Astrocyte (in vitro differentiated cells and primary cell): Measurements from ENCODE around the gene ASIC3. TPM values are rescaled to one million over a fixed set of nuclear protein-coding genes. Genes with fewer than 3 reads are reported as not detected.

Experiments used
- DNase-seq: peaks from one replicate; pipeline ENCODE4 v3.0.0-alpha.2; 2010; ENCODE audit warnings: low read depth
- FAIRE-seq: peaks from 2 replicates; lab custom pipeline; 2011; peaks lifted over from hg19 to GRCh38; lab: Jason Lieb, UNC
- H2AFZ ChIP-seq: 2 replicates; pipeline ENCODE4 v1.6.0; 2012; ENCODE audit warnings: low read depth, low read length, inconsistent platforms
- H3K27ac ChIP-seq: 2 replicates; pipeline ENCODE4 v1.5.1; 2011; ENCODE audit warnings: low read depth, low read length, inconsistent platforms
- H3K27me3 ChIP-seq: 2 replicates; pipeline ENCODE4 v1.6.0; 2011; ENCODE audit warnings: low read length, inconsistent platforms; ENCODE audit not compliant: insufficient read depth
- H3K36me3 ChIP-seq: 2 replicates; pipeline ENCODE4 v1.5.1; 2011; ENCODE audit warnings: low read length, inconsistent platforms; ENCODE audit not compliant: insufficient read depth
- H3K4me1 ChIP-seq: 2 replicates; pipeline ENCODE4 v1.5.1; 2011; ENCODE audit warnings: low read length, inconsistent platforms; ENCODE audit not compliant: insufficient read depth
- H3K4me2 ChIP-seq: 2 replicates; pipeline ENCODE4 v1.6.0; 2012; ENCODE audit warnings: low read length, inconsistent platforms
- H3K4me3 ChIP-seq: 2 replicates; pipeline ENCODE4 v1.5.1; 2011; ENCODE audit warnings: low read depth, mild to moderate bottlenecking, low read length, inconsistent platforms; ENCODE audit not compliant: insufficient read depth
- H3K79me2 ChIP-seq: 2 replicates; pipeline ENCODE4 v1.6.0; 2012; ENCODE audit warnings: mild to moderate bottlenecking, low read length, inconsistent platforms; ENCODE audit not compliant: insufficient read depth
- H3K9ac ChIP-seq: 2 replicates; pipeline ENCODE4 v1.6.0; 2012; ENCODE audit warnings: mild to moderate bottlenecking, low read length, inconsistent platforms
- H3K9me3 ChIP-seq: 2 replicates; pipeline ENCODE4 v1.5.1; 2012; ENCODE audit warnings: low read depth, mild to moderate bottlenecking, low read length, inconsistent platforms; ENCODE audit not compliant: insufficient read depth
- H4K20me1 ChIP-seq: 2 replicates; pipeline ENCODE4 v1.6.0; 2012; ENCODE audit warnings: low read length, inconsistent platforms; ENCODE audit not compliant: insufficient read depth
- H3K27ac Mint-ChIP-seq: one replicate; pipeline ENCODE4 v1.8.0; 2021; ENCODE audit warnings: mild to moderate bottlenecking, mixed read lengths; ENCODE audit not compliant: unreplicated experiment
- H3K27me3 Mint-ChIP-seq: one replicate; pipeline ENCODE4 v1.8.0; 2021; ENCODE audit warnings: low read depth, mixed read lengths; ENCODE audit not compliant: unreplicated experiment
- H3K36me3 Mint-ChIP-seq: one replicate; pipeline ENCODE4 v1.8.0; 2021; ENCODE audit warnings: low read depth, mixed read lengths; ENCODE audit not compliant: unreplicated experiment
- H3K4me1 Mint-ChIP-seq: one replicate; pipeline ENCODE4 v1.8.0; 2021; ENCODE audit warnings: low read depth, mixed read lengths; ENCODE audit not compliant: unreplicated experiment
- H3K4me3 Mint-ChIP-seq: one replicate; pipeline ENCODE4 v1.8.0; 2021; ENCODE audit warnings: mild to moderate bottlenecking, moderate library complexity, mixed read lengths; ENCODE audit not compliant: unreplicated experiment
- H3K9me3 Mint-ChIP-seq: one replicate; pipeline ENCODE4 v1.8.0; 2021; ENCODE audit warnings: mild to moderate bottlenecking, mixed read lengths; ENCODE audit not compliant: unreplicated experiment
- EZH2 ChIP-seq: IDR thresholded peaks from 2 replicates; pipeline ENCODE4 v1.6.1; 2012; ENCODE audit warnings: mild to moderate bottlenecking, low read length, inconsistent platforms; ENCODE audit not compliant: insufficient read depth
- total RNA-seq: library from RNA; stranded (reverse); gene quantifications from 2 replicates; pipeline ENCODE4 v1.2.1, GENCODE V29; 2021
- TF ChIP-seq, protein P1 (sequence below): IDR thresholded peaks from 2 replicates; pipeline ENCODE4 v1.5.1; 2011; ENCODE audit warnings: low read depth, mild to moderate bottlenecking, inconsistent platforms, low read length, moderate library complexity; ENCODE audit not compliant: insufficient read depth

The ASIC3 gene
- total RNA-seq, 1 donor from 2014 or later: 3.9 TPM

DNA sequence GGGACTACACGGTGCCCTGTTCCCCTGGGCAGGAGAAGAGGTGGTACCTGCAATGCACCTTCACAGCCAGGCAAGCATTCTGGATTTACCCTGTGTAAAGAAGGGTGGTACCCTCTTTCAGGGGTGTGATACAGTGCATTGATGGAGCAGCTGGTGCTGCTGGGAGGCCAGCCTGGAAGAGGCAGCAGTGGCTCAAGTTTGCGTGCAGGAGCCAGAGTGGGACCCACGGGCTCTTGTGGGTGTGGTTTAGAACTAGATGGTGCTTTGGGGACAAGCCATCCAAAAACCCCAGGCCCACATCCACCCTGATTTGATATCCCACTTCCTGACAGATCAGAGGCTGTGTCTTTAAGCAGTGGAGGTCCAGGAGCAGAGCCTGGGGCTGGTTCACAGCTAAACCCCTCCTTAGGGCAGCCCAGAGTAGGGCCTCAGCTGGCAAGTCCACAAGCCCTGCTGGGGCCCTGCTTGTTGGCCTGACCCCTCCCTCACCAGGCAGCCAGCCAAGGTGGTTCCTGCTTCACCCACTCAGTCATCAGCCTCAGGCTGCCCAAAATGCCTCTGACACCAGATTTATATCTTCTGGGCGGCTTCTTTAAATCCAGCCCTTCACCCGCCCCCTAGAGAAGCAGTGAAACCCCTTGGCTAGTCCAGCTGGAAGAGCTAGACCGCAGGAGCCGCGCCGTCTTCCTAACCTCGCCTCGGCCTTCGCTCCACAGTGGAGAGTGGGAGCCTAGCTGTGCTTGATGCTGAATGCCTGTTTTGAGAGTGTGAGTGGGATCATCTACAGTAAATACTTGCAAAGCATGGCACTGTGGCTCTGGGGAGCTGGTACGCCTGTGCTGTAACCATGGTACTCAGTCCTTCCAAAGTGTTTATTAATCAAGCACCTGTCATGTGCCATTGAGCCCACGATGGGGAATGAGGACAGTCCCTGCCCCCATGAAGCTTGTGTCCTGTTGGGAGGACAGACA, 1.4 kb upstream of the ASIC3 start:
- Histone ChIP-seq H2AFZ (no peak overlapping the region), H3K79me2 (no peaks in the 10 kb centered on the region), H3K9ac (no peak overlapping the region), H3K4me1 (peaks cover 11% of the 10 kb centered on the region), H3K9me3 (no peaks in the 10 kb centered on the region), H3K4me2 (no peak overlapping the region), H3K27ac (no peak overlapping the region), H3K36me3 (no peaks in the 10 kb centered on the region), H3K4me3 (no peak overlapping the region), H4K20me1 (peaks cover 10% of the 10 kb centered on the region), H3K27me3 (peaks cover 5% of the 10 kb centered on the region)
- FAIRE-seq (no peak), DNase-seq (peak; percentile 57)
- Mint-ChIP-seq H3K4me1 (peaks cover 5% of the 10 kb centered on the region), H3K27ac (peak overlapping the region; percentile 28), H3K4me3 (no peak overlapping the region), H3K27me3 (peaks cover 8% of the 10 kb centered on the region), H3K36me3 (peaks cover 8% of the 10 kb centered on the region), H3K9me3 (no peaks in the 10 kb centered on the region)
- no peak for TF ChIP-seq EZH2
- TF ChIP-seq, protein P1, sequence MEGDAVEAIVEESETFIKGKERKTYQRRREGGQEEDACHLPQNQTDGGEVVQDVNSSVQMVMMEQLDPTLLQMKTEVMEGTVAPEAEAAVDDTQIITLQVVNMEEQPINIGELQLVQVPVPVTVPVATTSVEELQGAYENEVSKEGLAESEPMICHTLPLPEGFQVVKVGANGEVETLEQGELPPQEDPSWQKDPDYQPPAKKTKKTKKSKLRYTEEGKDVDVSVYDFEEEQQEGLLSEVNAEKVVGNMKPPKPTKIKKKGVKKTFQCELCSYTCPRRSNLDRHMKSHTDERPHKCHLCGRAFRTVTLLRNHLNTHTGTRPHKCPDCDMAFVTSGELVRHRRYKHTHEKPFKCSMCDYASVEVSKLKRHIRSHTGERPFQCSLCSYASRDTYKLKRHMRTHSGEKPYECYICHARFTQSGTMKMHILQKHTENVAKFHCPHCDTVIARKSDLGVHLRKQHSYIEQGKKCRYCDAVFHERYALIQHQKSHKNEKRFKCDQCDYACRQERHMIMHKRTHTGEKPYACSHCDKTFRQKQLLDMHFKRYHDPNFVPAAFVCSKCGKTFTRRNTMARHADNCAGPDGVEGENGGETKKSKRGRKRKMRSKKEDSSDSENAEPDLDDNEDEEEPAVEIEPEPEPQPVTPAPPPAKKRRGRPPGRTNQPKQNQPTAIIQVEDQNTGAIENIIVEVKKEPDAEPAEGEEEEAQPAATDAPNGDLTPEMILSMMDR: no peak

DNA sequence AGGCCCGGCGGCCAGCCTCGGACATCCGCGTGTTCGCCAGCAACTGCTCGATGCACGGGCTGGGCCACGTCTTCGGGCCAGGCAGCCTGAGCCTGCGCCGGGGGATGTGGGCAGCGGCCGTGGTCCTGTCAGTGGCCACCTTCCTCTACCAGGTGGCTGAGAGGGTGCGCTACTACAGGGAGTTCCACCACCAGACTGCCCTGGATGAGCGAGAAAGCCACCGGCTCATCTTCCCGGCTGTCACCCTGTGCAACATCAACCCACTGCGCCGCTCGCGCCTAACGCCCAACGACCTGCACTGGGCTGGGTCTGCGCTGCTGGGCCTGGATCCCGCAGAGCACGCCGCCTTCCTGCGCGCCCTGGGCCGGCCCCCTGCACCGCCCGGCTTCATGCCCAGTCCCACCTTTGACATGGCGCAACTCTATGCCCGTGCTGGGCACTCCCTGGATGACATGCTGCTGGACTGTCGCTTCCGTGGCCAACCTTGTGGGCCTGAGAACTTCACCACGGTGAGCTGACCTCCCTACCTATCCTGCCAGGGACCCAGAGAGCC, 656 bp downstream of the ASIC3 start:
- FAIRE-seq (no peak), DNase-seq (no peak)
- H3K27me3 Mint-ChIP-seq: peaks cover 14% of the 10 kb centered on the region
- H3K9me3 ChIP-seq: no peaks in the 10 kb centered on the region
- H3K27ac Mint-ChIP-seq: no peak overlapping the region
- H3K27me3 ChIP-seq: peaks cover 5% of the 10 kb centered on the region
- peaks cover 11% of the 10 kb centered on the region for H3K4me1 ChIP-seq
- H3K36me3 ChIP-seq: no peaks in the 10 kb centered on the region
- H2AFZ ChIP-seq: no peak overlapping the region
- no peak overlapping the region for H3K9ac ChIP-seq
- peaks cover 19% of the 10 kb centered on the region for H4K20me1 ChIP-seq
- no peak for TF ChIP-seq EZH2
- no peak overlapping the region for H3K27ac ChIP-seq
- H3K79me2 ChIP-seq: no peaks in the 10 kb centered on the region
- H3K4me3 Mint-ChIP-seq: no peak overlapping the region
- H3K9me3 Mint-ChIP-seq: no peaks in the 10 kb centered on the region
- H3K4me2 ChIP-seq: no peak overlapping the region
- H3K36me3 Mint-ChIP-seq: peaks cover 15% of the 10 kb centered on the region
- H3K4me1 Mint-ChIP-seq: peaks cover 5% of the 10 kb centered on the region
- no peak overlapping the region for H3K4me3 ChIP-seq

DNA sequence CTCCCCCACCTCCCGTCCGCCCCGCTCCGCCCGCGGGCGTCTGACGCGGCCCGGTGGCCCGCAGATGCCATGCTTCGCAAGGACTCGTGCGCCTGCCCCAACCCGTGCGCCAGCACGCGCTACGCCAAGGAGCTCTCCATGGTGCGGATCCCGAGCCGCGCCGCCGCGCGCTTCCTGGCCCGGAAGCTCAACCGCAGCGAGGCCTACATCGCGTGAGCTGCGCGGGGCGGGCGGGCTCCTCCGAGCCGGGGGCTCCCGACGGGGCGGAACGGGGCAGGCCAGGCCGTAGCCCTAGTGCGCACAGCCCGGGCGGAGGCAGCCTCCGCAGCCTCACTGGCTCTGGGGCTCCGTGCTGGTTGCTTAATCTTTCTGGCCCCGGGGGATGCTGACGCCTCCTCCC, 2.8 kb downstream of the ASIC3 start:
- H3K9ac ChIP-seq: no peak overlapping the region
- no peak overlapping the region for H2AFZ ChIP-seq
- Mint-ChIP-seq H3K27ac (no peak overlapping the region), H3K4me3 (no peak overlapping the region), H3K27me3 (peaks cover 18% of the 10 kb centered on the region), H3K4me1 (peaks cover 4% of the 10 kb centered on the region), H3K36me3 (peaks cover 21% of the 10 kb centered on the region), H3K9me3 (peaks cover 1% of the 10 kb centered on the region)
- H3K79me2 ChIP-seq: no peaks in the 10 kb centered on the region
- TF ChIP-seq EZH2: no peak
- TF ChIP-seq, protein P1: no peak
- DNase-seq (peak; percentile 53), FAIRE-seq (no peak)
- no peak overlapping the region for H3K27ac ChIP-seq
- no peaks in the 10 kb centered on the region for H3K36me3 ChIP-seq
- H3K27me3 ChIP-seq: peaks cover 5% of the 10 kb centered on the region
- H3K4me1 ChIP-seq: peaks cover 11% of the 10 kb centered on the region
- H3K4me2 ChIP-seq: peak overlapping the region; percentile 63
- no peaks in the 10 kb centered on the region for H3K9me3 ChIP-seq
- peaks cover 27% of the 10 kb centered on the region for H4K20me1 ChIP-seq
- no peak overlapping the region for H3K4me3 ChIP-seq
